Loucy (cell line): ENCODE data around the gene APH1B.

Source experiments
- H2AFZ ChIP-seq: fragments of 200-600 bp; sonication (generic); 2 replicates; pipeline ENCODE4 v1.6.0; 2016; ENCODE audit warnings: antibody characterized with exemption, mild to moderate bottlenecking, low read length, moderate library complexity
- H3F3A ChIP-seq: fragments of 200-600 bp; 2 replicates; pipeline ENCODE4 v1.6.0; 2016; ENCODE audit warnings: antibody characterized with exemption, low read depth, mild to moderate bottlenecking
- H3K27me3 ChIP-seq: fragments of 200-600 bp; sonication (generic); 2 replicates; pipeline ENCODE4 v1.6.1; 2014; ENCODE audit warnings: low read length, mild to moderate bottlenecking; ENCODE audit not compliant: insufficient read depth, poor library complexity, severe bottlenecking
- H3K36me3 ChIP-seq: fragments of 200-600 bp; sonication (generic); 2 replicates; pipeline ENCODE4 v1.6.1; 2016; ENCODE audit warnings: low read length; ENCODE audit not compliant: insufficient read depth
- H3K4me1 ChIP-seq: fragments of 200-600 bp; sonication (generic); 2 replicates; pipeline ENCODE4 v1.5.1; 2014; ENCODE audit warnings: low read length, mild to moderate bottlenecking; ENCODE audit not compliant: insufficient read depth, poor library complexity, severe bottlenecking
- H3K4me2 ChIP-seq: fragments of 200-600 bp; sonication (generic); 2 replicates; pipeline ENCODE4 v1.6.0; 2014; ENCODE audit warnings: antibody characterized with exemption, low read length, low read depth, mild to moderate bottlenecking; ENCODE audit not compliant: poor library complexity, severe bottlenecking
- H3K4me3 ChIP-seq: fragments of 200-600 bp; sonication (generic); 2 replicates; pipeline ENCODE4 v1.5.1; 2014; ENCODE audit warnings: low read length, mild to moderate bottlenecking, mixed read lengths; ENCODE audit not compliant: poor library complexity, severe bottlenecking
- H3K79me2 ChIP-seq: fragments of 200-600 bp; sonication (generic); 2 replicates; pipeline ENCODE4 v1.6.1; 2014; ENCODE audit warnings: low read length; ENCODE audit not compliant: insufficient read depth
- H3K9ac ChIP-seq: fragments of 200-600 bp; sonication (generic); 2 replicates; pipeline ENCODE4 v1.6.0; 2014; ENCODE audit warnings: mild to moderate bottlenecking, low read depth, low read length, moderate library complexity; ENCODE audit not compliant: poor library complexity, severe bottlenecking
- H3K9me2 ChIP-seq: fragments of 200-600 bp; sonication (generic); replicated peaks from 2 replicates; pipeline ENCODE4 v1.6.1; 2016; ENCODE audit warnings: low read depth, low read length, mixed read lengths
- H3K9me3 ChIP-seq: fragments of 200-600 bp; sonication (generic); 2 replicates; pipeline ENCODE4 v1.6.1; 2014; ENCODE audit warnings: mild to moderate bottlenecking, antibody characterized with exemption, low read length, low read depth; ENCODE audit not compliant: insufficient read depth
- H4K20me1 ChIP-seq: fragments of 200-600 bp; sonication (generic); 2 replicates; pipeline ENCODE4 v1.6.0; 2014; ENCODE audit warnings: antibody characterized with exemption, low read length, mild to moderate bottlenecking; ENCODE audit not compliant: insufficient read depth, poor library complexity, severe bottlenecking
- CTCF ChIP-seq: fragments of 200-600 bp; sonication (generic); conservative IDR thresholded peaks from 2 replicates; pipeline ENCODE4 v1.5.1; 2014; ENCODE audit warnings: mild to moderate bottlenecking, antibody characterized with exemption, low read length
- EZH2phosphoT487 ChIP-seq: fragments of 200-600 bp; IDR thresholded peaks from 2 replicates; pipeline ENCODE4 v1.6.1; 2018; ENCODE audit warnings: antibody characterized with exemption, mild to moderate bottlenecking, moderate library complexity, borderline replicate concordance

APH1B gene

DNA sequence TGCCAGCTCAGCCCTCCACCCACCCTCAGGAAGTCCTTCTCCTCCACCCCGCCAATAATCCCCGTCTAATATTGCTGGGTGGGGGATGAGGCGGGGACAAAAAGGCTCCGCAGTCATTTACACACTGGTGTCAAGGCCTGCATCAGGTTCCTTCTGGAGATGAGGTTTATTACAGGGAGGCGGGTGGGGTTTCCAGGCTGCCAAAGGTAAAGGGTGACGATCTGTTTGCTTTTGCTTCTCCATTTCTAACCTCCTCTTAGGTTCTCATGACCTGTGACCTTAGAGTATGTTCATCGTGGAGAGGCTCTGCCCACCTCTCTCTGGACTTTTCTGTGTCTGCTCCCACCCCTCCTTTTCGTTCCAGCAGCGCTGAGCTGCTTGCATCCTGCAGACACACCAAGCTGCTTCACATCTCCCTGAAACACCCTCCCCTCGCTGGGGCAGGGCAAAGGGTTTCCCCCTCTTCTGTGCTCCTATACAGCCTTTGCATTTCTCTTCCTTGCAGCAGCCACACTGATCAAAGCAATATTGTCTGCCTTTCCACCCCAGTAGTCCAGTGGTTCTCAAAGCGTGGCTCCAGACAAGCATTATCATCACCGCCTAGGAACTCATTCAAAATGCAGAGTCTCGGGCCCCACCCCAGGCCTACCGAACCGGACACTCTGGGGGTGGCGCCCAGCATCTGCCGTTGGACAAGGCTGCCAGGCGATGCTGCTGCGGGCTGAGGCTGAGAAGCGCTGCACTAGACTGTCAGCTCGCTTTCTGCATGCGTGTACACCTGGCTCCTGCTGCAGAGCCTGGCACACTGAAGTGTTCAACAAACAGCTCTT lies 77.6 kb downstream of the APH1B start:
- Histone ChIP-seq H3K4me1 (no peaks in the 10 kb centered on the region), H2AFZ (no peak overlapping the region), H3K79me2 (no peaks in the 10 kb centered on the region), H3K9me2 (no peaks in the 10 kb centered on the region), H3K9me3 (no peaks in the 10 kb centered on the region), H3K4me3 (no peak overlapping the region), H4K20me1 (no peaks in the 10 kb centered on the region), H3K4me2 (no peak overlapping the region), H3K9ac (no peak overlapping the region), H3K36me3 (no peaks in the 10 kb centered on the region), H3F3A (no peaks in the 10 kb centered on the region), H3K27me3 (no peaks in the 10 kb centered on the region)
- no peak for TF ChIP-seq EZH2phosphoT487
- TF ChIP-seq CTCF: no peak

GRCh38 chr15:63357061-63357460 lies 79.7 kb downstream of the APH1B start:
- Histone ChIP-seq H3K9me2 (no peaks in the 10 kb centered on the region), H3K4me2 (no peak overlapping the region), H3F3A (no peaks in the 10 kb centered on the region), H3K36me3 (no peaks in the 10 kb centered on the region), H3K27me3 (no peaks in the 10 kb centered on the region), H3K9me3 (no peaks in the 10 kb centered on the region), H3K79me2 (no peaks in the 10 kb centered on the region), H4K20me1 (no peaks in the 10 kb centered on the region), H3K4me3 (no peak overlapping the region), H2AFZ (no peak overlapping the region), H3K9ac (no peak overlapping the region), H3K4me1 (no peaks in the 10 kb centered on the region)
- no peak for TF ChIP-seq CTCF
- TF ChIP-seq EZH2phosphoT487: no peak

DNA sequence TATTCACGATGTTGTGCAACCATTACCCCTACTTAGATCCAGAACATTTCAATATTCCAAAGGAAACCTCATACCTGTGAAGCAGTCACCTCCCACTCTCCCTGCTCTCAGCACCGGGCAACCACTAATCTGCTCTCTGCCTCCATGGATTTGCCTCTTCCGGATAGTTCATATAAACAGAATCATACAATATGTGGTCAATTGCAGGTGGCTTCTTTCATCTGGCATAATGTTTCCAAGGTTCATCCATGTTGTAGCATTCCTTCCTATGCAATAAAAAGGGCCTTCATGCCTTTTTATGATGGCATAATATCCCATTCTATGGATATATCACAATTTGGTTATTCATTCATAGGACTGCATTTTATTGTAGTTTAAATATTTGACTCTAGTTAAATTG lies 80.3 kb downstream of the APH1B start:
- no peaks in the 10 kb centered on the region for H3K79me2 ChIP-seq
- H3K4me1 ChIP-seq: no peaks in the 10 kb centered on the region
- H3K9ac ChIP-seq: no peak overlapping the region

More for the DNA sequence above, 80.3 kb downstream of the APH1B start:
- no peaks in the 10 kb centered on the region for H3K36me3 ChIP-seq
- TF ChIP-seq CTCF (no peak), EZH2phosphoT487 (no peak)
- no peaks in the 10 kb centered on the region for H3K27me3 ChIP-seq
- H2AFZ ChIP-seq: no peak overlapping the region
- no peaks in the 10 kb centered on the region for H3K9me2 ChIP-seq
- no peaks in the 10 kb centered on the region for H3K9me3 ChIP-seq
- H4K20me1 ChIP-seq: no peaks in the 10 kb centered on the region
- no peak overlapping the region for H3K4me2 ChIP-seq
- H3K4me3 ChIP-seq: no peak overlapping the region
- no peaks in the 10 kb centered on the region for H3F3A ChIP-seq
